OCI-LY7 (cell line): ENCODE measurements around the gene CA9. TPM values are rescaled to one million over a fixed set of nuclear protein-coding genes. Genes with fewer than 3 reads are reported as not detected.

Experiments
- BruUV-seq: library from RNA; stranded (reverse); fragments of 400-500 nt; replicated peaks from 2 replicates; lab custom pipeline; 2021; lab: Mats Ljungman, UMichigan
- CTCF ChIA-PET: fragments of 300-600 bp; sonication (Branson Sonifier 250); formaldehyde crosslinking; loops from one replicate; lab custom pipeline; 2022; ENCODE audit warnings: antibody characterized with exemption; ENCODE audit not compliant: unreplicated experiment; lab: Charles Lee
- POLR2A ChIA-PET: fragments of 300-600 bp; sonication (Branson Sonifier 250); formaldehyde crosslinking; loops from one replicate; lab custom pipeline; 2022; ENCODE audit warnings: antibody characterized with exemption; lab: Charles Lee
- DNase-seq: peaks from one replicate; pipeline ENCODE4 v3.0.0-alpha.2; 2015; ENCODE audit warnings: low spot score
- H2AFZ ChIP-seq: fragments of 200-600 bp; sonication (generic), shearing (Covaris generic); 2 replicates; pipeline ENCODE4 v1.6.1; 2014; ENCODE audit warnings: mild to moderate bottlenecking, antibody characterized with exemption, low read length, moderate library complexity
- H3K27ac ChIP-seq: fragments of 200-600 bp; sonication (generic); 2 replicates; pipeline ENCODE4 v1.5.1; 2014; ENCODE audit warnings: mixed run types, low read depth, mild to moderate bottlenecking, moderate library complexity, low read length, inconsistent platforms; ENCODE audit not compliant: poor library complexity, severe bottlenecking
- H3K36me3 ChIP-seq: fragments of 200-600 bp; sonication (generic); 2 replicates; pipeline ENCODE4 v1.6.1; 2014; ENCODE audit warnings: mild to moderate bottlenecking, antibody characterized with exemption, low read length, moderate library complexity, mixed read lengths; ENCODE audit not compliant: insufficient read depth
- H3K4me1 ChIP-seq: fragments of 200-600 bp; sonication (generic); 2 replicates; pipeline ENCODE4 v1.5.1; 2014; ENCODE audit warnings: mild to moderate bottlenecking, low read length; ENCODE audit not compliant: insufficient read depth, poor library complexity, severe bottlenecking
- H3K4me2 ChIP-seq: fragments of 200-600 bp; sonication (generic); 2 replicates; pipeline ENCODE4 v1.6.1; 2014; ENCODE audit warnings: mild to moderate bottlenecking, low read length
- H3K4me3 ChIP-seq: fragments of 200-600 bp; sonication (generic); 2 replicates; pipeline ENCODE4 v1.5.1; 2014; ENCODE audit warnings: mild to moderate bottlenecking, low read depth, low read length; ENCODE audit not compliant: poor library complexity, severe bottlenecking
- H3K79me2 ChIP-seq: fragments of 200-600 bp; sonication (generic); 2 replicates; pipeline ENCODE4 v1.6.1; 2016; ENCODE audit warnings: low read depth, mild to moderate bottlenecking, low read length, moderate library complexity, mixed read lengths; ENCODE audit not compliant: insufficient read depth
- H3K9me2 ChIP-seq: fragments of 200-600 bp; sonication (generic); 2 replicates; pipeline ENCODE4 v1.6.1; 2016; ENCODE audit warnings: mild to moderate bottlenecking, low read length, mixed read lengths; ENCODE audit not compliant: insufficient read depth
- H3K9me3 ChIP-seq: fragments of 200-600 bp; sonication (generic); 2 replicates; pipeline ENCODE4 v1.6.1; 2014; ENCODE audit warnings: mild to moderate bottlenecking, mixed run types, low read length, mixed read lengths
- H4K20me1 ChIP-seq: fragments of 200-600 bp; sonication (generic); 2 replicates; pipeline ENCODE4 v1.6.1; 2014; ENCODE audit warnings: mild to moderate bottlenecking, antibody characterized with exemption, low read length, moderate library complexity, mixed read lengths; ENCODE audit not compliant: insufficient read depth
- EZH2phosphoT487 ChIP-seq: fragments of 200-600 bp; sonication (generic); IDR thresholded peaks from 2 replicates; pipeline ENCODE4 v1.6.1; 2018; ENCODE audit warnings: low read depth, borderline replicate concordance, mild to moderate bottlenecking, mixed run types, antibody characterized with exemption, low read length, moderate library complexity, mixed read lengths
- intact Hi-C: fragments of 100-400 bp; cut with micrococcal nuclease; formaldehyde crosslinking; loops from one replicate; pipeline ENCODE4 v1.10.0; 2022; ENCODE audit not compliant: unreplicated experiment
- total RNA-seq, 2 experiments: library from RNA; depleted of rRNA in 1 of 2; stranded (reverse); fragments of >200 nt in 1 of 2; shearing (Covaris generic) in 1 of 2; gene quantifications; 2 replicates each; pipeline ENCODE4 v1.2.3, GENCODE V29; 2014 to 2022
- TF ChIP-seq, protein P1 (sequence below): fragments of 200-600 bp; sonication (generic); conservative IDR thresholded peaks from 2 replicates; pipeline ENCODE4 v1.5.1; 2014; ENCODE audit warnings: mild to moderate bottlenecking, antibody characterized with exemption, low read length, moderate library complexity, mixed read lengths

The CA9 gene
- total RNA-seq, 2 experiments from 2014 or later, result 0.16 TPM; not detected in 1

GRCh38 chr9:35675732-35676392, 2.1 kb downstream of the CA9 start:
- Histone ChIP-seq H3K36me3 (no peaks in the 10 kb centered on the region), H4K20me1 (no peaks in the 10 kb centered on the region), H3K79me2 (no peaks in the 10 kb centered on the region), H3K9me2 (no peaks in the 10 kb centered on the region), H3K4me3 (no peak overlapping the region), H3K27ac (no peak overlapping the region), H3K9me3 (no peaks in the 10 kb centered on the region), H3K4me2 (no peak overlapping the region), H2AFZ (no peak overlapping the region), H3K4me1 (peaks cover 20% of the 10 kb centered on the region)
- ChIA-PET POLR2A (interaction anchor here (1.3 to 3.1 kb wide), 2 partner anchors 11 to 14 kb away, joined by 3 to 12 read pairs; partner anchors contain the start of gene ARHGEF39), CTCF (no interaction called here)
- BruUV-seq, result no TSS peak
- intact Hi-C loops, result no loop called here
- no peak for DNase-seq
- TF ChIP-seq, protein P1, sequence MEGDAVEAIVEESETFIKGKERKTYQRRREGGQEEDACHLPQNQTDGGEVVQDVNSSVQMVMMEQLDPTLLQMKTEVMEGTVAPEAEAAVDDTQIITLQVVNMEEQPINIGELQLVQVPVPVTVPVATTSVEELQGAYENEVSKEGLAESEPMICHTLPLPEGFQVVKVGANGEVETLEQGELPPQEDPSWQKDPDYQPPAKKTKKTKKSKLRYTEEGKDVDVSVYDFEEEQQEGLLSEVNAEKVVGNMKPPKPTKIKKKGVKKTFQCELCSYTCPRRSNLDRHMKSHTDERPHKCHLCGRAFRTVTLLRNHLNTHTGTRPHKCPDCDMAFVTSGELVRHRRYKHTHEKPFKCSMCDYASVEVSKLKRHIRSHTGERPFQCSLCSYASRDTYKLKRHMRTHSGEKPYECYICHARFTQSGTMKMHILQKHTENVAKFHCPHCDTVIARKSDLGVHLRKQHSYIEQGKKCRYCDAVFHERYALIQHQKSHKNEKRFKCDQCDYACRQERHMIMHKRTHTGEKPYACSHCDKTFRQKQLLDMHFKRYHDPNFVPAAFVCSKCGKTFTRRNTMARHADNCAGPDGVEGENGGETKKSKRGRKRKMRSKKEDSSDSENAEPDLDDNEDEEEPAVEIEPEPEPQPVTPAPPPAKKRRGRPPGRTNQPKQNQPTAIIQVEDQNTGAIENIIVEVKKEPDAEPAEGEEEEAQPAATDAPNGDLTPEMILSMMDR, result no peak
- no peak for TF ChIP-seq EZH2phosphoT487

- Histone ChIP-seq H3K9me3 (no peaks in the 10 kb centered on the region), H3K9me2 (no peaks in the 10 kb centered on the region), H4K20me1 (no peaks in the 10 kb centered on the region), H3K36me3 (no peaks in the 10 kb centered on the region), H3K4me1 (peaks cover 30% of the 10 kb centered on the region), H3K79me2 (no peaks in the 10 kb centered on the region), H2AFZ (no peak overlapping the region), H3K27ac (no peak overlapping the region), H3K4me3 (no peak overlapping the region), H3K4me2 (no peak overlapping the region)
- BruUV-seq, result no TSS peak
- no peak for DNase-seq
- intact Hi-C loops, result no loop called here
- ChIA-PET POLR2A (interaction anchor here (1.7 to 2.2 kb wide), 2 partner anchors 9 to 14 kb away, joined by 8 to 13 read pairs; partner anchors contain the start of gene ARHGEF39), CTCF (no interaction called here)
- TF ChIP-seq, protein P1, result no peak
- TF ChIP-seq EZH2phosphoT487, result no peak
Measured at GRCh38 chr9:35679091-35679490, 5.4 kb downstream of the CA9 start.
